GM23338 (cell line): Measurements from ENCODE around the gene DOCK11. TPM values are rescaled to one million over a fixed set of nuclear protein-coding genes. Genes with fewer than 3 reads are reported as not detected.
"Not testable (repeated sequence)": the region's sequence is repeated elsewhere in the genome, so short reads cannot be mapped to it uniquely, and the experiment has no call there.

Experiments used
- ATAC-seq: fragments of 200-7000 bp; cut with Tn5 transposase; 3 replicates; pipeline ENCODE4 v1.9.1; 2020
- DNase-seq: peaks from one replicate; pipeline ENCODE4 v3.0.0-alpha.2; 2015; ENCODE audit warnings: low spot score
- H2AFZ ChIP-seq: fragments of 200-600 bp; sonication (generic); 2 replicates; pipeline ENCODE4 v1.8.0; 2016; ENCODE audit warnings: antibody characterized with exemption, mild to moderate bottlenecking, moderate library complexity
- H3F3A ChIP-seq: fragments of 200-600 bp; sonication (generic); replicated peaks from 2 replicates; pipeline ENCODE4 v1.8.0; 2017; ENCODE audit warnings: antibody characterized with exemption, mixed run types, low read depth
- H3K27ac ChIP-seq: fragments of 200-600 bp; sonication (generic); 2 replicates; pipeline ENCODE4 v1.6.1; 2016; ENCODE audit warnings: low read depth
- H3K27me3 ChIP-seq: fragments of 200-600 bp; sonication (generic); 2 replicates; pipeline ENCODE4 v1.8.0; 2016; ENCODE audit warnings: mild to moderate bottlenecking, mixed run types, moderate library complexity; ENCODE audit not compliant: insufficient read depth
- H3K36me3 ChIP-seq: fragments of 200-600 bp; sonication (generic); 2 replicates; pipeline ENCODE4 v1.8.0; 2016; ENCODE audit warnings: mild to moderate bottlenecking; ENCODE audit not compliant: insufficient read depth
- H3K4me1 ChIP-seq: fragments of 200-600 bp; sonication (generic); 2 replicates; pipeline ENCODE4 v1.8.0; 2016; ENCODE audit warnings: mild to moderate bottlenecking, moderate library complexity; ENCODE audit not compliant: insufficient read depth
- H3K4me2 ChIP-seq: fragments of 200-600 bp; sonication (generic); 2 replicates; pipeline ENCODE4 v1.7.1; 2017; ENCODE audit warnings: mixed run types
- H3K4me3 ChIP-seq: fragments of 200-600 bp; sonication (generic); 2 replicates; pipeline ENCODE4 v1.6.1; 2016; ENCODE audit warnings: mixed run types
- H3K79me2 ChIP-seq: fragments of 200-600 bp; sonication (generic); replicated peaks from 2 replicates; pipeline ENCODE4 v1.8.0; 2017; ENCODE audit warnings: mild to moderate bottlenecking; ENCODE audit not compliant: insufficient read depth
- H3K9me2 ChIP-seq: fragments of 200-600 bp; sonication (generic); 2 replicates; pipeline ENCODE4 v1.8.0; 2017; ENCODE audit not compliant: insufficient read depth
- H4K20me1 ChIP-seq: fragments of 200-600 bp; sonication (generic); replicated peaks from 2 replicates; pipeline ENCODE4 v1.8.0; 2017; ENCODE audit warnings: mild to moderate bottlenecking; ENCODE audit not compliant: insufficient read depth
- H3K27ac Mint-ChIP-seq: 2 replicates; pipeline ENCODE4 v1.8.0; 2020; ENCODE audit warnings: inconsistent platforms, mild to moderate bottlenecking, moderate library complexity, mixed read lengths
- H3K27me3 Mint-ChIP-seq: 3 replicates; pipeline ENCODE4 v1.8.0; 2022; ENCODE audit warnings: low read depth, mild to moderate bottlenecking, moderate library complexity, mixed read lengths, inconsistent platforms; ENCODE audit not compliant: insufficient read depth, poor library complexity
- H3K36me3 Mint-ChIP-seq: 3 replicates; pipeline ENCODE4 v1.8.0; 2021; ENCODE audit warnings: low read depth, mild to moderate bottlenecking, inconsistent platforms, moderate library complexity, mixed read lengths
- H3K4me1 Mint-ChIP-seq: 3 replicates; pipeline ENCODE4 v1.8.0; 2020; ENCODE audit warnings: mild to moderate bottlenecking, inconsistent platforms, mixed read lengths
- H3K4me3 Mint-ChIP-seq: 3 replicates; pipeline ENCODE4 v1.8.0; 2021; ENCODE audit warnings: moderate library complexity, mild to moderate bottlenecking, inconsistent platforms, mixed read lengths
- H3K9me3 Mint-ChIP-seq: 3 replicates; pipeline ENCODE4 v1.8.0; 2020; ENCODE audit warnings: moderate library complexity, mild to moderate bottlenecking, inconsistent platforms, mixed read lengths
- ETS1 ChIP-seq: IDR thresholded peaks from 2 replicates; pipeline ENCODE4 v1.6.1; 2016; ENCODE audit warnings: antibody characterized with exemption
- EZH2 ChIP-seq: fragments of 200-600 bp; sonication (generic); IDR thresholded peaks from one replicate; pipeline ENCODE4 v1.8.0; 2017; ENCODE audit warnings: antibody characterized with exemption, mild to moderate bottlenecking, low read depth; ENCODE audit not compliant: unreplicated experiment
- JUNB ChIP-seq: IDR thresholded peaks from one replicate; pipeline ENCODE4 v1.6.1; 2016; ENCODE audit warnings: antibody characterized with exemption; ENCODE audit not compliant: unreplicated experiment
- ZNF114 ChIP-seq: fragments of 250-450 bp; sonication (Bioruptor Pico); IDR thresholded peaks from 2 replicates; pipeline ENCODE4 v1.5.0; 2020; ENCODE audit warnings: mild to moderate bottlenecking, moderate library complexity
- ZNF331 ChIP-seq: fragments of 250-450 bp; sonication (Bioruptor Pico); IDR thresholded peaks from 2 replicates; pipeline ENCODE4 v1.5.0; 2020; ENCODE audit warnings: low read depth, mild to moderate bottlenecking, moderate library complexity
- polyA plus RNA-seq: library from polyadenylated mRNA; unstranded; fragments of >200 nt; fragmentation: Nextera tagmentation; extraction: Ambion mirVana; gene quantifications from 2 replicates; pipeline ENCODE4 v1.2.1, GENCODE V29; 2016
- total RNA-seq: library from RNA; depleted of rRNA; stranded (reverse); fragments of >200 nt; shearing (Covaris generic); gene quantifications from 2 replicates; pipeline ENCODE4 v1.2.3, GENCODE V29; 2014
- TF ChIP-seq, protein P1 (sequence below), 2 experiments: fragments of 200-600 bp in 1 of 2; sonication (generic) in 1 of 2; conservative IDR thresholded peaks; 2 replicates each; pipeline versions ENCODE4 v1.5.1 to v1.6.1; 2016 to 2017; ENCODE audit warnings: antibody characterized with exemption in 2 of 2, low read depth in 2 of 2, mild to moderate bottlenecking in 2 of 2, moderate library complexity in 1 of 2

The DOCK11 gene
- total and polyA plus RNA-seq, 2 experiments from 2014 or later, result 6.0 to 12.3 TPM

GRCh38 chrX:118486693-118487092, 8.9 kb upstream of the DOCK11 start:
- not testable (repeated sequence) for H2AFZ ChIP-seq, H3K79me2 ChIP-seq, DNase-seq, H3K27ac ChIP-seq, ATAC-seq, H3K27ac Mint-ChIP-seq, H3K4me3 ChIP-seq, H3K9me3 Mint-ChIP-seq, H3K9me2 ChIP-seq, H4K20me1 ChIP-seq, H3K4me2 ChIP-seq, H3K4me1 Mint-ChIP-seq, H3K4me1 ChIP-seq, H3F3A ChIP-seq, H3K4me3 Mint-ChIP-seq, H3K36me3 ChIP-seq, H3K27me3 ChIP-seq, H3K36me3 Mint-ChIP-seq, H3K27me3 Mint-ChIP-seq

DNA sequence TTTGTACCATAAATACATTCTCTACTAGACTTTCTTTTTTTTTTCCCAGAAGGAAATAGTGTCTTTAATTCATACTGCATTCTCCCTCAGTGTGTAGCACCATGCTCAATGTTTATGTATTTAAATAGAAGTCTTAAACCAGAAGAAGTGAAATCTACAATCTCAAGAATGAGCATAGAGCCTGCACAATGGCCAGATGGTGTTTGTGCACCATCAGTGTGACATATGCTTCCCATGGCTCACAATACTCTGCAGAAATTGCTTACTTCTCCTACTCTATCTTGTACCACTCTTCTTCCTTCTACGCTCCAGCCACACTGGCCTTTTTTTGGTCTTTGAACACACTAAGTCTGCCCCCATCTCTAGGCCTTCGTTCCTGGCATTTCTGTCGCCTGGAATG, 2.6 kb upstream of the DOCK11 start:
- peaks cover 16% of the 10 kb centered on the region for H3K4me1 Mint-ChIP-seq
- no peak for DNase-seq
- no peaks in the 10 kb centered on the region for H4K20me1 ChIP-seq
- no peaks in the 10 kb centered on the region for H3F3A ChIP-seq
- no peaks in the 10 kb centered on the region for H3K9me3 Mint-ChIP-seq
- H2AFZ ChIP-seq, result no peak overlapping the region
- peaks cover 17% of the 10 kb centered on the region for H3K27me3 ChIP-seq
- no peaks in the 10 kb centered on the region for H3K36me3 Mint-ChIP-seq
- H3K4me1 ChIP-seq, result peaks cover 11% of the 10 kb centered on the region
- H3K27ac Mint-ChIP-seq, result no peak overlapping the region
- no peak for TF ChIP-seq EZH2
- no peak for TF ChIP-seq ETS1
- TF ChIP-seq ZNF331 (CRISPR knock-in tag), result no peak
- H3K4me3 ChIP-seq, result no peak overlapping the region
- ATAC-seq, result no peak
- H3K9me2 ChIP-seq, result no peaks in the 10 kb centered on the region
- H3K27ac ChIP-seq, result no peak overlapping the region
- H3K4me3 Mint-ChIP-seq, result no peak overlapping the region
- H3K4me2 ChIP-seq, result no peak overlapping the region
- H3K79me2 ChIP-seq, result no peaks in the 10 kb centered on the region
- peaks cover 14% of the 10 kb centered on the region for H3K27me3 Mint-ChIP-seq
- no peaks in the 10 kb centered on the region for H3K36me3 ChIP-seq

GRCh38 chrX:118493653-118494297, 1.8 kb upstream of the DOCK11 start:
- no peaks in the 10 kb centered on the region for H3K36me3 ChIP-seq
- 0 out of 2 replicates have a peak, but pooled peaks cover 2% of the 10 kb centered on the region for H3F3A ChIP-seq
- H3K36me3 Mint-ChIP-seq, result no peaks in the 10 kb centered on the region
- peaks cover 14% of the 10 kb centered on the region for H3K27me3 Mint-ChIP-seq
- no peaks in the 10 kb centered on the region for H3K79me2 ChIP-seq
- H3K4me2 ChIP-seq, result peak overlapping the region; percentile 77; the same call in 1 of the 2 replicates
- no peak overlapping the region for H3K27ac ChIP-seq
- H3K9me3 Mint-ChIP-seq, result no peaks in the 10 kb centered on the region
- DNase-seq (no peak), ATAC-seq (no peak)
- H3K27ac Mint-ChIP-seq, result no peak overlapping the region
- H3K4me1 ChIP-seq, result peaks cover 18% of the 10 kb centered on the region
- H4K20me1 ChIP-seq, result no peaks in the 10 kb centered on the region
- no peak overlapping the region for H2AFZ ChIP-seq
- no peak overlapping the region for H3K4me3 Mint-ChIP-seq
- peaks cover 18% of the 10 kb centered on the region for H3K4me1 Mint-ChIP-seq
- H3K9me2 ChIP-seq, result no peaks in the 10 kb centered on the region
- no peak overlapping the region for H3K4me3 ChIP-seq
- peaks cover 25% of the 10 kb centered on the region for H3K27me3 ChIP-seq
- TF ChIP-seq, protein P1, sequence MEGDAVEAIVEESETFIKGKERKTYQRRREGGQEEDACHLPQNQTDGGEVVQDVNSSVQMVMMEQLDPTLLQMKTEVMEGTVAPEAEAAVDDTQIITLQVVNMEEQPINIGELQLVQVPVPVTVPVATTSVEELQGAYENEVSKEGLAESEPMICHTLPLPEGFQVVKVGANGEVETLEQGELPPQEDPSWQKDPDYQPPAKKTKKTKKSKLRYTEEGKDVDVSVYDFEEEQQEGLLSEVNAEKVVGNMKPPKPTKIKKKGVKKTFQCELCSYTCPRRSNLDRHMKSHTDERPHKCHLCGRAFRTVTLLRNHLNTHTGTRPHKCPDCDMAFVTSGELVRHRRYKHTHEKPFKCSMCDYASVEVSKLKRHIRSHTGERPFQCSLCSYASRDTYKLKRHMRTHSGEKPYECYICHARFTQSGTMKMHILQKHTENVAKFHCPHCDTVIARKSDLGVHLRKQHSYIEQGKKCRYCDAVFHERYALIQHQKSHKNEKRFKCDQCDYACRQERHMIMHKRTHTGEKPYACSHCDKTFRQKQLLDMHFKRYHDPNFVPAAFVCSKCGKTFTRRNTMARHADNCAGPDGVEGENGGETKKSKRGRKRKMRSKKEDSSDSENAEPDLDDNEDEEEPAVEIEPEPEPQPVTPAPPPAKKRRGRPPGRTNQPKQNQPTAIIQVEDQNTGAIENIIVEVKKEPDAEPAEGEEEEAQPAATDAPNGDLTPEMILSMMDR (conservative IDR thresholded peaks at IDR 0.05; ENCODE audit: low read depth in 2 of 2), result no peak
- TF ChIP-seq ZNF114 (CRISPR knock-in tag), result no peak
- no peak for TF ChIP-seq JUNB
- TF ChIP-seq ETS1, result no peak
